ENCODE measurements around the gene HERC5.
A peak's percentile ranks its signal among the peaks of the same experiment; 100 is the strongest.

Gene HERC5

GRCh38 chr4:88448889-88449288 is 8.0 kb upstream of the HERC5 start:
- no peak overlapping the region for H3K9ac ChIP-seq (ENCODE audit: low read length)
- no peaks in the 10 kb centered on the region for H3K9me3 ChIP-seq (ENCODE audit: control insufficient read depth, low read length)
- H3K4me3 ChIP-seq (ENCODE audit: low read length) = no peak overlapping the region
- peak; percentile 6 for DNase-seq (ENCODE audit: low read depth)
- no peaks in the 10 kb centered on the region for H3K36me3 ChIP-seq (ENCODE audit: control insufficient read depth, insufficient read depth, low read length, severe bottlenecking)
- H3K4me1 ChIP-seq (ENCODE audit: control insufficient read depth, insufficient read depth, low read length) = no peaks in the 10 kb centered on the region
- H3K27me3 ChIP-seq (replicated peaks; ENCODE audit: control insufficient read depth, insufficient read depth, low read length) = no peaks in the 10 kb centered on the region

- no peak overlapping the region for H3K4me3 ChIP-seq (ENCODE audit: low read length)
- no peaks in the 10 kb centered on the region for H3K27me3 ChIP-seq (replicated peaks; ENCODE audit: control insufficient read depth, insufficient read depth, low read length)
- no peaks in the 10 kb centered on the region for H3K4me1 ChIP-seq (ENCODE audit: control insufficient read depth, insufficient read depth, low read length)
- no peaks in the 10 kb centered on the region for H3K36me3 ChIP-seq (ENCODE audit: control insufficient read depth, insufficient read depth, low read length, severe bottlenecking)
- DNase-seq (ENCODE audit: low read depth) = no peak
- H3K9me3 ChIP-seq (ENCODE audit: control insufficient read depth, low read length) = no peaks in the 10 kb centered on the region
- no peak overlapping the region for H3K9ac ChIP-seq (ENCODE audit: low read length)
These were observed 7.6 kb upstream of the HERC5 start for GRCh38 chr4:88449290-88449689.

- no peak for DNase-seq (ENCODE audit: low read depth)
- H3K9ac ChIP-seq (ENCODE audit: low read length) = no peak overlapping the region
- H3K4me3 ChIP-seq (ENCODE audit: low read length) = no peak overlapping the region
- H3K9me3 ChIP-seq (ENCODE audit: control insufficient read depth, low read length) = no peaks in the 10 kb centered on the region
- H3K4me1 ChIP-seq (ENCODE audit: control insufficient read depth, insufficient read depth, low read length) = no peaks in the 10 kb centered on the region
- H3K36me3 ChIP-seq (ENCODE audit: control insufficient read depth, insufficient read depth, low read length, severe bottlenecking) = no peaks in the 10 kb centered on the region
- H3K27me3 ChIP-seq (replicated peaks; ENCODE audit: control insufficient read depth, insufficient read depth, low read length) = no peaks in the 10 kb centered on the region
These were observed 5.7 kb upstream of the HERC5 start for GRCh38 chr4:88451205-88451604.

- H3K4me1 ChIP-seq (ENCODE audit: control insufficient read depth, insufficient read depth, low read length) = no peaks in the 10 kb centered on the region
- H3K27me3 ChIP-seq (replicated peaks; ENCODE audit: control insufficient read depth, insufficient read depth, low read length) = no peaks in the 10 kb centered on the region
These were observed 4.0 kb upstream of the HERC5 start for GRCh38 chr4:88452912-88453311.

GRCh38 chr4:88457307-88458103 is 586 bp downstream of the HERC5 start:
- Histone ChIP-seq H3K36me3 (ENCODE audit: control insufficient read depth, insufficient read depth, low read length, severe bottlenecking) (no peaks in the 10 kb centered on the region), H3K9ac (ENCODE audit: low read length) (peak overlapping the region; percentile 58)
- peak; percentile 68 for DNase-seq (ENCODE audit: low read depth)

More at GRCh38 chr4:88452912-88453311, 4.0 kb upstream of the HERC5 start:
- H3K4me3 ChIP-seq (ENCODE audit: low read length) = no peak overlapping the region
- no peaks in the 10 kb centered on the region for H3K36me3 ChIP-seq (ENCODE audit: control insufficient read depth, insufficient read depth, low read length, severe bottlenecking)
- DNase-seq (ENCODE audit: low read depth) = no peak
- H3K9ac ChIP-seq (ENCODE audit: low read length) = no peak overlapping the region
- no peaks in the 10 kb centered on the region for H3K9me3 ChIP-seq (ENCODE audit: control insufficient read depth, low read length)

GRCh38 chr4:88458104-88458740 is 1.3 kb downstream of the HERC5 start:
- no peaks in the 10 kb centered on the region for H3K4me1 ChIP-seq (ENCODE audit: control insufficient read depth, insufficient read depth, low read length)
- no peak overlapping the region for H3K9ac ChIP-seq (ENCODE audit: low read length)
- H3K4me3 ChIP-seq (ENCODE audit: low read length) = peak overlapping the region; percentile 21
- H3K27me3 ChIP-seq (replicated peaks; ENCODE audit: control insufficient read depth, insufficient read depth, low read length) = no peaks in the 10 kb centered on the region
- H3K36me3 ChIP-seq (ENCODE audit: control insufficient read depth, insufficient read depth, low read length, severe bottlenecking) = no peaks in the 10 kb centered on the region
- no peaks in the 10 kb centered on the region for H3K9me3 ChIP-seq (ENCODE audit: control insufficient read depth, low read length)
- peak; percentile 14 for DNase-seq (ENCODE audit: low read depth)

More at GRCh38 chr4:88457307-88458103, 586 bp downstream of the HERC5 start:
- Histone ChIP-seq H3K4me1 (ENCODE audit: control insufficient read depth, insufficient read depth, low read length) (no peaks in the 10 kb centered on the region), H3K4me3 (ENCODE audit: low read length) (peak overlapping the region; percentile 87), H3K9me3 (ENCODE audit: control insufficient read depth, low read length) (no peaks in the 10 kb centered on the region), H3K27me3 (replicated peaks; ENCODE audit: control insufficient read depth, insufficient read depth, low read length) (no peaks in the 10 kb centered on the region)

GRCh38 chr4:88465653-88466192 is 8.8 kb downstream of the HERC5 start:
- Histone ChIP-seq H3K4me3 (ENCODE audit: low read length) (no peak overlapping the region), H3K36me3 (ENCODE audit: control insufficient read depth, insufficient read depth, low read length, severe bottlenecking) (no peaks in the 10 kb centered on the region), H3K9me3 (ENCODE audit: control insufficient read depth, low read length) (no peaks in the 10 kb centered on the region)

GRCh38 chr4:88467392-88467791 is 10.5 kb downstream of the HERC5 start:
- Histone ChIP-seq H3K4me1 (ENCODE audit: control insufficient read depth, insufficient read depth, low read length) (no peaks in the 10 kb centered on the region), H3K9me3 (ENCODE audit: control insufficient read depth, low read length) (no peaks in the 10 kb centered on the region), H3K9ac (ENCODE audit: low read length) (no peak overlapping the region), H3K36me3 (ENCODE audit: control insufficient read depth, insufficient read depth, low read length, severe bottlenecking) (no peaks in the 10 kb centered on the region), H3K4me3 (ENCODE audit: low read length) (no peak overlapping the region), H3K27me3 (replicated peaks; ENCODE audit: control insufficient read depth, insufficient read depth, low read length) (no peaks in the 10 kb centered on the region)
- no peak for DNase-seq (ENCODE audit: low read depth)

More at GRCh38 chr4:88465653-88466192, 8.8 kb downstream of the HERC5 start:
- DNase-seq (ENCODE audit: low read depth) = no peak
- H3K9ac ChIP-seq (ENCODE audit: low read length) = no peak overlapping the region
- no peaks in the 10 kb centered on the region for H3K27me3 ChIP-seq (replicated peaks; ENCODE audit: control insufficient read depth, insufficient read depth, low read length)
- no peaks in the 10 kb centered on the region for H3K4me1 ChIP-seq (ENCODE audit: control insufficient read depth, insufficient read depth, low read length)

GRCh38 chr4:88477229-88477860 is 20.4 kb downstream of the HERC5 start:
- H3K9ac ChIP-seq (ENCODE audit: low read length) = no peak overlapping the region
- H3K9me3 ChIP-seq (ENCODE audit: control insufficient read depth, low read length) = no peaks in the 10 kb centered on the region
- no peak overlapping the region for H3K4me3 ChIP-seq (ENCODE audit: low read length)
- no peaks in the 10 kb centered on the region for H3K4me1 ChIP-seq (ENCODE audit: control insufficient read depth, insufficient read depth, low read length)
- DNase-seq (ENCODE audit: low read depth) = no peak
- no peaks in the 10 kb centered on the region for H3K36me3 ChIP-seq (ENCODE audit: control insufficient read depth, insufficient read depth, low read length, severe bottlenecking)
- H3K27me3 ChIP-seq (replicated peaks; ENCODE audit: control insufficient read depth, insufficient read depth, low read length) = no peaks in the 10 kb centered on the region

- no peak overlapping the region for H3K9ac ChIP-seq (ENCODE audit: low read length)
- DNase-seq (ENCODE audit: low read depth) = no peak
- H3K9me3 ChIP-seq (ENCODE audit: control insufficient read depth, low read length) = no peaks in the 10 kb centered on the region
- H3K4me3 ChIP-seq (ENCODE audit: low read length) = no peak overlapping the region
- H3K4me1 ChIP-seq (ENCODE audit: control insufficient read depth, insufficient read depth, low read length) = no peaks in the 10 kb centered on the region
- H3K36me3 ChIP-seq (ENCODE audit: control insufficient read depth, insufficient read depth, low read length, severe bottlenecking) = no peaks in the 10 kb centered on the region
- no peaks in the 10 kb centered on the region for H3K27me3 ChIP-seq (replicated peaks; ENCODE audit: control insufficient read depth, insufficient read depth, low read length)
These were observed 21.3 kb downstream of the HERC5 start for GRCh38 chr4:88478247-88478646.

GRCh38 chr4:88481537-88481936 is 24.6 kb downstream of the HERC5 start:
- Histone ChIP-seq H3K4me3 (ENCODE audit: low read length) (no peak overlapping the region), H3K9me3 (ENCODE audit: control insufficient read depth, low read length) (no peaks in the 10 kb centered on the region), H3K27me3 (replicated peaks; ENCODE audit: control insufficient read depth, insufficient read depth, low read length) (no peaks in the 10 kb centered on the region), H3K4me1 (ENCODE audit: control insufficient read depth, insufficient read depth, low read length) (no peaks in the 10 kb centered on the region), H3K36me3 (ENCODE audit: control insufficient read depth, insufficient read depth, low read length, severe bottlenecking) (no peaks in the 10 kb centered on the region), H3K9ac (ENCODE audit: low read length) (no peak overlapping the region)
- no peak for DNase-seq (ENCODE audit: low read depth)

Data from adipocyte (in vitro differentiated cells).